ENCODE data around the gene CRYBB1. TPM values are rescaled to one million over a fixed set of nuclear protein-coding genes. Genes with fewer than 3 reads are reported as not detected.

CRYBB1 gene
- total RNA-seq, 1 experiment from 2014 or later, result not detected

Other genes starting within 250 kb of the CRYBB1 start
- gene ASPHD2, start 188.8 kb downstream of the CRYBB1 start, total RNA-seq (2014; rRNA removed; shearing (Covaris generic); ENCODE audit: low replicate concordance), result 2.3 and 3.1 TPM in 2 replicates
- 43.8 and 87.4 TPM in 2 replicates for gene HPS4, start 134.2 kb downstream of the CRYBB1 start, total RNA-seq (2014; rRNA removed; shearing (Covaris generic); ENCODE audit: low replicate concordance)
- 38.6 and 41.7 TPM in 2 replicates for gene SRRD, start 134.2 kb downstream of the CRYBB1 start, total RNA-seq (2014; rRNA removed; shearing (Covaris generic); ENCODE audit: low replicate concordance)
- 39.7 and 49.4 TPM in 2 replicates for gene TFIP11, start 105.6 kb downstream of the CRYBB1 start, total RNA-seq (2014; rRNA removed; shearing (Covaris generic); ENCODE audit: low replicate concordance)
- 17.3 and 31.2 TPM in 2 replicates for gene TPST2, start 27.9 kb downstream of the CRYBB1 start, total RNA-seq (2014; rRNA removed; shearing (Covaris generic); ENCODE audit: low replicate concordance)
- gene CRYBA4, start 3.9 kb upstream of the CRYBB1 start, total RNA-seq (2014; rRNA removed; shearing (Covaris generic); ENCODE audit: low replicate concordance), result not detected in 2 replicates
- 0.20 TPM in 1 of 2 replicates, not detected in the other for gene MIAT, start 39.6 kb upstream of the CRYBB1 start, total RNA-seq (2014; rRNA removed; shearing (Covaris generic); ENCODE audit: low replicate concordance)

All from Caki2 (cell line).